ENCODE results near the gene IKZF4. TPM values are rescaled to one million over a fixed set of nuclear protein-coding genes. Genes with fewer than 3 reads are reported as not detected.

Gene IKZF4
- total and polyA plus RNA-seq, 2 of the 8 experiments (the other 6 are each of a cell fraction or from before 2014, with no cell fraction given), result 8.0 to 13.3 TPM

- H4K8ac ChIP-seq (ENCODE audit: extremely low read depth, insufficient read depth, low read length), result no peak overlapping the region
- H3K27ac ChIP-seq (ENCODE audit: low read depth, low read length), result no peak overlapping the region
- no peaks in the 10 kb centered on the region for H3K27me3 ChIP-seq (replicated peaks in 1 of 4; ENCODE audit: control insufficient read depth in 3 of 4, extremely low read depth in 1 of 4, insufficient read depth in 3 of 4, low read length in 3 of 4)
- DNase-seq (ENCODE audit: low read depth in 1 of 2, low spot score in 2 of 2), result no peak
- no peak overlapping the region for H2AK5ac ChIP-seq (ENCODE audit: low read depth, low read length)
- no peaks in the 10 kb centered on the region for H3K9me3 ChIP-seq (ENCODE audit: insufficient read depth in 2 of 2, low read depth in 1 of 2, low read length in 1 of 2)
- H2BK12ac ChIP-seq (ENCODE audit: low read depth, low read length), result no peak overlapping the region
- no peaks in the 10 kb centered on the region; a peak in 1 of 7 replicates for H3K4me1 ChIP-seq (replicated peaks in 1 of 4; ENCODE audit: control insufficient read depth in 3 of 4, insufficient read depth in 4 of 4, low read length in 3 of 4)
- no peak overlapping the region for H3K23ac ChIP-seq (ENCODE audit: insufficient read length)
- H3K79me2 ChIP-seq (ENCODE audit: control insufficient read depth in 1 of 2, insufficient read depth in 2 of 2, low read length in 2 of 2), result peaks cover 0 to 36% of the 10 kb centered on the region in 2 experiments; a peak in 3 of 4 replicates
- H3K4me2 ChIP-seq (ENCODE audit: insufficient read depth in 1 of 2, low read depth in 2 of 2, low read length in 2 of 2), result no peak overlapping the region
- H2BK120ac ChIP-seq (replicated peaks; ENCODE audit: low read depth, low read length), result no peak overlapping the region
- no peak overlapping the region for H3K14ac ChIP-seq (ENCODE audit: insufficient read length)
- no peak overlapping the region for H2AFZ ChIP-seq (ENCODE audit: low read length)
- peaks cover 0 to 12% (median under 1%) of the 10 kb centered on the region in 4 experiments; a peak in 3 of 8 replicates for H3K36me3 ChIP-seq (ENCODE audit: control insufficient read depth in 2 of 4, insufficient read depth in 4 of 4, low read length in 3 of 4)
- FAIRE-seq, result no peak
- H3K79me1 ChIP-seq (ENCODE audit: low read depth, low read length), result peaks cover 2% of the 10 kb centered on the region
- H3K4ac ChIP-seq (replicated peaks; ENCODE audit: insufficient read length, low read depth, low read length), result no peak overlapping the region
- no peak overlapping the region for H3K18ac ChIP-seq (ENCODE audit: extremely low read depth, low read length)
- no peak overlapping the region for H2BK5ac ChIP-seq (ENCODE audit: low read depth, low read length)
- H4K20me1 ChIP-seq (replicated peaks in 1 of 2; ENCODE audit: control insufficient read depth in 1 of 2, insufficient read depth in 2 of 2, low read length in 2 of 2), result peaks cover 2% of the 10 kb centered on the region in 2 experiments
- H3K56ac ChIP-seq (replicated peaks; ENCODE audit: insufficient read length, low read depth, low read length), result no peak overlapping the region
- H2BK20ac ChIP-seq (ENCODE audit: low read length), result no peak overlapping the region
- no peak overlapping the region for H2BK15ac ChIP-seq (ENCODE audit: low read length)
- H4K5ac ChIP-seq (ENCODE audit: insufficient read length, low read depth, low read length), result no peak overlapping the region
- ChIA-PET CTCF (ENCODE audit: partially characterized antibody) (interaction anchor here (1.2 to 1.9 kb wide), 4 partner anchors 17 to 240 kb away, joined by 3 to 7 read pairs (median 6); no protein-coding TSS in a partner anchor), POLR2A (ENCODE audit: partially characterized antibody) (interaction anchor here (1.2 to 1.6 kb wide), 2 partner anchors 29 to 120 kb away, joined by 3 read pairs; no protein-coding TSS in a partner anchor)
- H4K91ac ChIP-seq (replicated peaks; ENCODE audit: insufficient read length, low read length), result no peak overlapping the region
- no peak overlapping the region for H3K9ac ChIP-seq (replicated peaks in 1 of 4; ENCODE audit: extremely low read depth in 1 of 4, low read depth in 3 of 4, low read length in 3 of 4)
- peaks cover 3% of the 10 kb centered on the region; the same call in 1 of the 2 replicates for H3K23me2 ChIP-seq (ENCODE audit: low read depth, low read length)
- no peak for TF ChIP-seq NRF1 (IDR thresholded peaks at IDR 0.05; ENCODE audit: low read depth, low read length)
- no peak for TF ChIP-seq NANOG (IDR thresholded peaks at IDR 0.05; ENCODE audit: insufficient read depth, low read depth, low read length, poor library complexity, severe bottlenecking)
- TF ChIP-seq CREB1 (IDR thresholded peaks at IDR 0.05), result no peak
- TF ChIP-seq ATF3 (IDR thresholded peaks at IDR 0.05; ENCODE audit: insufficient read depth, low read depth, low read length), result no peak
- TF ChIP-seq RFX5 (IDR thresholded peaks at IDR 0.05; ENCODE audit: borderline replicate concordance, low read depth, low read length), result no peak
- WGBS, 2 experiments (ENCODE audit: extremely low coverage in 1 of 2, insufficient coverage in 1 of 2, insufficient read length in 1 of 2, insufficient replicate concordance in 2 of 2, low coverage in 1 of 2, low lambda C conversion rate in 2 of 2, missing lambda C conversion rate in 1 of 2), result 93% methylated on average over 7 of the region's 7 CpGs; no CpG with 5 or more reads in 1 of the 2 experiments
- H3K4me3 ChIP-seq (ENCODE audit: extremely low read depth in 1 of 4, insufficient read depth in 2 of 4, low read depth in 3 of 4, low read length in 4 of 4), result no peak overlapping the region
Measured at GRCh38 chr12:55978393-55978792, 42.5 kb upstream of the IKZF4 start.

All from H1 (cell line).